Neural cell (in vitro differentiated cells): ENCODE data around the gene GAGE10. TPM values are rescaled to one million over a fixed set of nuclear protein-coding genes. Genes with fewer than 3 reads are reported as not detected.
A peak's percentile ranks its signal among the peaks of the same experiment; 100 is the strongest.

Experiments used
- H2AFZ ChIP-seq: fragments of 200-600, 300-800 bp; sonication (generic), shearing (Covaris generic); 2 replicates; pipeline ENCODE4 v1.6.0; 2014; ENCODE audit warnings: low read depth, mild to moderate bottlenecking, antibody characterized with exemption, low read length, moderate library complexity
- H3F3A ChIP-seq: fragments of 200-600 bp; shearing (Covaris generic); 2 replicates; pipeline ENCODE4 v1.6.1; 2016; ENCODE audit warnings: mild to moderate bottlenecking, moderate library complexity, mixed read lengths, antibody characterized with exemption, low read length; ENCODE audit not compliant: insufficient read depth, poor library complexity, severe bottlenecking
- H3K27ac ChIP-seq: fragments of 200-600, 300-800 bp; sonication (generic), shearing (Covaris generic); 2 replicates; pipeline ENCODE4 v1.5.1; 2014; ENCODE audit warnings: mild to moderate bottlenecking, low read length, moderate library complexity
- H3K27me3 ChIP-seq: fragments of 300-800, 200-600 bp; sonication (generic), shearing (Covaris generic); 2 replicates; pipeline ENCODE4 v1.6.0; 2014; ENCODE audit warnings: mild to moderate bottlenecking, low read depth, low read length, moderate library complexity; ENCODE audit not compliant: insufficient read depth
- H3K36me3 ChIP-seq: fragments of 300-800, 200-600 bp; sonication (generic), shearing (Covaris generic); 2 replicates; pipeline ENCODE4 v1.5.1; 2014; ENCODE audit warnings: mild to moderate bottlenecking, antibody characterized with exemption, low read length, moderate library complexity; ENCODE audit not compliant: insufficient read depth
- H3K4me2 ChIP-seq: fragments of 300-800, 200-600 bp; sonication (generic), shearing (Covaris generic); 2 replicates; pipeline ENCODE4 v1.6.0; 2014; ENCODE audit warnings: mild to moderate bottlenecking, low read length
- H3K4me3 ChIP-seq: fragments of 300-800, 200-600 bp; sonication (generic), shearing (Covaris generic); 2 replicates; pipeline ENCODE4 v1.5.1; 2014; ENCODE audit warnings: mild to moderate bottlenecking, low read length, moderate library complexity
- H3K79me2 ChIP-seq: fragments of 200-600 bp; shearing (Covaris generic); replicated peaks from 2 replicates; pipeline ENCODE4 v1.6.0; 2014; ENCODE audit warnings: mild to moderate bottlenecking, low read length, moderate library complexity; ENCODE audit not compliant: insufficient read depth
- H3K9ac ChIP-seq: fragments of 300-800, 200-600 bp; sonication (generic), shearing (Covaris generic); 2 replicates; pipeline ENCODE4 v1.6.1; 2016; ENCODE audit warnings: mild to moderate bottlenecking, low read length, mixed read lengths
- H3K9me2 ChIP-seq: fragments of 200-600 bp; shearing (Covaris generic); 2 replicates; pipeline ENCODE4 v1.6.1; 2016; ENCODE audit warnings: mild to moderate bottlenecking, low read length, mixed read lengths; ENCODE audit not compliant: insufficient read depth
- H3K9me3 ChIP-seq: fragments of 200-600, 300-800 bp; sonication (generic), shearing (Covaris generic); 2 replicates; pipeline ENCODE4 v1.6.1; 2016; ENCODE audit warnings: mild to moderate bottlenecking, mixed run types, low read length, moderate library complexity, mixed read lengths
- H4K20me1 ChIP-seq: fragments of 200-600 bp; shearing (Covaris generic); 2 replicates; pipeline ENCODE4 v1.6.1; 2016; ENCODE audit warnings: mild to moderate bottlenecking, mixed run types; ENCODE audit not compliant: insufficient read depth
- CTCF ChIP-seq: fragments of 450-650 bp; IDR thresholded peaks from 2 replicates; pipeline ENCODE4 v1.5.1; 2014; ENCODE audit warnings: antibody characterized with exemption, mild to moderate bottlenecking, moderate library complexity; ENCODE audit not compliant: poor library complexity, severe bottlenecking
- EP300 ChIP-seq: fragments of 450-650 bp; conservative IDR thresholded peaks from 2 replicates; pipeline ENCODE4 v1.6.1; 2014; ENCODE audit warnings: antibody characterized with exemption, mild to moderate bottlenecking, moderate library complexity; ENCODE audit not compliant: poor library complexity, severe bottlenecking
- EZH2 ChIP-seq: fragments of 200-600, 300-800 bp; shearing (Covaris generic), sonication (generic); IDR thresholded peaks from 2 replicates; pipeline ENCODE4 v1.6.1; 2014; ENCODE audit warnings: antibody characterized with exemption, low read length, borderline replicate concordance, mild to moderate bottlenecking; ENCODE audit not compliant: insufficient read depth, poor library complexity, severe bottlenecking
- MXI1 ChIP-seq: fragments of 450-650 bp; conservative IDR thresholded peaks from 2 replicates; pipeline ENCODE4 v1.6.1; 2014; ENCODE audit warnings: antibody characterized with exemption, mild to moderate bottlenecking; ENCODE audit not compliant: poor library complexity, severe bottlenecking
- POLR2AphosphoS5 ChIP-seq: IDR thresholded peaks from 2 replicates; pipeline ENCODE4 v1.6.1; 2012
- RAD21 ChIP-seq: fragments of 450-650 bp; conservative IDR thresholded peaks from 2 replicates; pipeline ENCODE4 v1.6.1; 2014; ENCODE audit warnings: antibody characterized with exemption, mild to moderate bottlenecking, moderate library complexity
- SMC3 ChIP-seq: fragments of 450-650 bp; conservative IDR thresholded peaks from 2 replicates; pipeline ENCODE4 v1.6.1; 2014; ENCODE audit warnings: antibody characterized with exemption, mild to moderate bottlenecking, moderate library complexity; ENCODE audit not compliant: poor library complexity
- TAF1 ChIP-seq: IDR thresholded peaks from 2 replicates; pipeline ENCODE4 v1.6.1; 2012; ENCODE audit warnings: low read depth
- polyA plus RNA-seq: library from polyadenylated mRNA; depleted of rRNA; stranded (reverse); fragments of >200 nt; gene quantifications from 2 replicates; pipeline ENCODE4 v1.2.3, GENCODE V29; 2014
- TF ChIP-seq, protein P1 (sequence below): IDR thresholded peaks from 2 replicates; pipeline ENCODE4 v1.6.1; 2012; ENCODE audit warnings: borderline replicate concordance

Gene GAGE10
- polyA plus RNA-seq, 1 donor from 2014 or later = not detected

DNA sequence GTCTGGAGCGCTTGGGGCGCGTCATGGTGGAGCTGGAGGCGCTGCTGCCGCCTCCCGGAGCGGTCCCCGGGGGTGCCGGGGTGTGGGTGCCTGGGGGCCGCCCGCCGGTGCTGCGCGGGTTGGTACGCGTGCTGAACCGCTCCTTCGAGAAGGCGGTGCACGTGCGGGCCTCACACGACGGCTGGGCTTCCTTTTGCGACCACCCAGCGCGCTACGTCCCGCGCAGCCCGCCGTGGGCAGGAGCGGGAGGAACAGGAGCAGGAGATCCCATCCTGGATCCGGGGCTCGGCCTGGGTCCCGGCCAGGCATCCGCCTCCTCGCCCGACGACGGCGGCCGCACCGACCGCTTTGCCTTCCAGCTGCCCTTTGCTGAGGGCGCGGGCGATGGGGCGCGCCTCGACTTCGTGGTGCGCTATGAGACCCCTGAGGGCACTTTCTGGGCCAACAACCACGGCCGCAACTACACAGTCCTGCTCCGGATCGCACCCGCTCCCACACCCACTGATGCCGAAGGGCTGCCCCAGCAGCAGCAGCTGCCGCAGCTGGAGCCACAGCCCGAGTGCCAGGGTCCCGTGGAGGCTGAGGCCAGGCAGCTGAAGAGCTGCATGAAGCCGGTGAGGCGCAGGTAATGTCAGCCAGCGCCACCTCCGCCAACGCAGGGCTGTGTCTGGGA, 33.1 kb upstream of the GAGE10 start:
- peak overlapping the region; percentile 69 for H3K4me3 ChIP-seq
- H3K9ac ChIP-seq = peak overlapping the region; percentile 87
- H3K27me3 ChIP-seq = no peaks in the 10 kb centered on the region
- no peaks in the 10 kb centered on the region for H3K36me3 ChIP-seq
- H3K4me2 ChIP-seq = no peak overlapping the region
- peaks cover 6% of the 10 kb centered on the region for H3K79me2 ChIP-seq
- no peaks in the 10 kb centered on the region for H3F3A ChIP-seq
- TF ChIP-seq MXI1 = no peak
- TF ChIP-seq EP300 = no peak
- TF ChIP-seq RAD21 = no peak
- TF ChIP-seq TAF1 = no peak
- TF ChIP-seq SMC3 = no peak
- TF ChIP-seq CTCF = no peak
- TF ChIP-seq, protein P1, sequence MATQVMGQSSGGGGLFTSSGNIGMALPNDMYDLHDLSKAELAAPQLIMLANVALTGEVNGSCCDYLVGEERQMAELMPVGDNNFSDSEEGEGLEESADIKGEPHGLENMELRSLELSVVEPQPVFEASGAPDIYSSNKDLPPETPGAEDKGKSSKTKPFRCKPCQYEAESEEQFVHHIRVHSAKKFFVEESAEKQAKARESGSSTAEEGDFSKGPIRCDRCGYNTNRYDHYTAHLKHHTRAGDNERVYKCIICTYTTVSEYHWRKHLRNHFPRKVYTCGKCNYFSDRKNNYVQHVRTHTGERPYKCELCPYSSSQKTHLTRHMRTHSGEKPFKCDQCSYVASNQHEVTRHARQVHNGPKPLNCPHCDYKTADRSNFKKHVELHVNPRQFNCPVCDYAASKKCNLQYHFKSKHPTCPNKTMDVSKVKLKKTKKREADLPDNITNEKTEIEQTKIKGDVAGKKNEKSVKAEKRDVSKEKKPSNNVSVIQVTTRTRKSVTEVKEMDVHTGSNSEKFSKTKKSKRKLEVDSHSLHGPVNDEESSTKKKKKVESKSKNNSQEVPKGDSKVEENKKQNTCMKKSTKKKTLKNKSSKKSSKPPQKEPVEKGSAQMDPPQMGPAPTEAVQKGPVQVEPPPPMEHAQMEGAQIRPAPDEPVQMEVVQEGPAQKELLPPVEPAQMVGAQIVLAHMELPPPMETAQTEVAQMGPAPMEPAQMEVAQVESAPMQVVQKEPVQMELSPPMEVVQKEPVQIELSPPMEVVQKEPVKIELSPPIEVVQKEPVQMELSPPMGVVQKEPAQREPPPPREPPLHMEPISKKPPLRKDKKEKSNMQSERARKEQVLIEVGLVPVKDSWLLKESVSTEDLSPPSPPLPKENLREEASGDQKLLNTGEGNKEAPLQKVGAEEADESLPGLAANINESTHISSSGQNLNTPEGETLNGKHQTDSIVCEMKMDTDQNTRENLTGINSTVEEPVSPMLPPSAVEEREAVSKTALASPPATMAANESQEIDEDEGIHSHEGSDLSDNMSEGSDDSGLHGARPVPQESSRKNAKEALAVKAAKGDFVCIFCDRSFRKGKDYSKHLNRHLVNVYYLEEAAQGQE = no peak
- no peaks in the 10 kb centered on the region for H3K9me3 ChIP-seq
- no peaks in the 10 kb centered on the region for H4K20me1 ChIP-seq
- peak overlapping the region; percentile 98 for H3K27ac ChIP-seq
- no peaks in the 10 kb centered on the region for H3K9me2 ChIP-seq
- H2AFZ ChIP-seq = no peak overlapping the region

DNA sequence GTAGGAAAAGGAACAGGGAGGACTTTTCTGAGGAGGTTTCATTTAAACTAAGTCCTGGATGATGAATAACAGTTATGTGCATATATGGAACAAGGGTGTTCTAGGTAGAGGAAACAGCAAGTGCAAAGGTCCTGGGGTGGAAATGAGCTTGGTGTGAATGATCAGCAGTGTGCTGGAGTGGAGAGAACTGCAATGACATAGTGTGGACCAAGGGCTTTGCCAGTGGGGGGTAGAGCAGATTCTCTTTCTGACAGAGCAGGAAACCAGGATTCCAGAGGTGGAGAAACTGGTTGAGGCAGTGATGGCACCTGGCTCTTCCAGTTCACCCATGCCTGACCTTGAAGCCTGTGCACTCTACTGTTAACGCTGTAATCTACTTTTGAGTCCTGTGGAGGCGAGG, 32.1 kb upstream of the GAGE10 start:
- TF ChIP-seq EZH2 (no peak), TAF1 (no peak), POLR2AphosphoS5 (no peak), EP300 (no peak), MXI1 (no peak), SMC3 (no peak), CTCF (no peak), RAD21 (no peak)
- TF ChIP-seq, protein P1 = no peak
- peaks cover 6% of the 10 kb centered on the region for H3K79me2 ChIP-seq
- H3K27ac ChIP-seq = no peak overlapping the region
- no peak overlapping the region for H2AFZ ChIP-seq
- H3K4me3 ChIP-seq = peak overlapping the region; percentile 69
- no peaks in the 10 kb centered on the region for H3F3A ChIP-seq
- no peaks in the 10 kb centered on the region for H3K9me2 ChIP-seq
- H3K36me3 ChIP-seq = no peaks in the 10 kb centered on the region
- H3K9ac ChIP-seq = no peak overlapping the region
- no peaks in the 10 kb centered on the region for H3K27me3 ChIP-seq
- H3K9me3 ChIP-seq = no peaks in the 10 kb centered on the region
- no peak overlapping the region for H3K4me2 ChIP-seq
- no peaks in the 10 kb centered on the region for H4K20me1 ChIP-seq
